GM20000 (cell line): ENCODE results near the gene KCND1.

Experiments used
- DNase-seq: peaks from one replicate; pipeline ENCODE4 v3.0.0; 2012; ENCODE audit warnings: low spot score
- TF ChIP-seq, protein P1 (sequence below): IDR thresholded peaks from 2 replicates; pipeline ENCODE4 v1.5.1; 2012; ENCODE audit warnings: mild to moderate bottlenecking, control low read depth; ENCODE audit errors: extremely low read depth, missing control alignments

KCND1 gene

DNA sequence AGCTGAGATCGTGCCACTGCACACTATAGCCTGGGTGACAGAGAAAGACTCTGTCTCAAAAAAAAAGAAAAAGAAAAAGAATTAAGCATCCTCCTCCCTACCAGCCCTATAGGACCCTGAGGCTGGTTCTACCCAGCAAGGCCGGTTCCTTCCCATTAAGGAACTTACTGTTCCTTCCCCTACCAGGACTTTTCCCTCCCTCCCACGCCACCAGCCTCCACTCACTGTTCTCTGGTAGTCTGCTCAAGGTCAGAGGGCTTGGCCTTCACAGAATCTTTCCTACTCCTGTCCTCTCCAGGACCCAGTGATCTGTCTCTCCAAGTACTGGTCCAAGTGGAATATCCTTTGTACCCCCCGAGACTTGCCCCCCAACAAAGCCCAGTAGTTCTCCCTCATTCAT lies 29.0 kb upstream of the KCND1 start:
- TF ChIP-seq, protein P1, sequence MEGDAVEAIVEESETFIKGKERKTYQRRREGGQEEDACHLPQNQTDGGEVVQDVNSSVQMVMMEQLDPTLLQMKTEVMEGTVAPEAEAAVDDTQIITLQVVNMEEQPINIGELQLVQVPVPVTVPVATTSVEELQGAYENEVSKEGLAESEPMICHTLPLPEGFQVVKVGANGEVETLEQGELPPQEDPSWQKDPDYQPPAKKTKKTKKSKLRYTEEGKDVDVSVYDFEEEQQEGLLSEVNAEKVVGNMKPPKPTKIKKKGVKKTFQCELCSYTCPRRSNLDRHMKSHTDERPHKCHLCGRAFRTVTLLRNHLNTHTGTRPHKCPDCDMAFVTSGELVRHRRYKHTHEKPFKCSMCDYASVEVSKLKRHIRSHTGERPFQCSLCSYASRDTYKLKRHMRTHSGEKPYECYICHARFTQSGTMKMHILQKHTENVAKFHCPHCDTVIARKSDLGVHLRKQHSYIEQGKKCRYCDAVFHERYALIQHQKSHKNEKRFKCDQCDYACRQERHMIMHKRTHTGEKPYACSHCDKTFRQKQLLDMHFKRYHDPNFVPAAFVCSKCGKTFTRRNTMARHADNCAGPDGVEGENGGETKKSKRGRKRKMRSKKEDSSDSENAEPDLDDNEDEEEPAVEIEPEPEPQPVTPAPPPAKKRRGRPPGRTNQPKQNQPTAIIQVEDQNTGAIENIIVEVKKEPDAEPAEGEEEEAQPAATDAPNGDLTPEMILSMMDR: no peak
- no peak for DNase-seq

DNA sequence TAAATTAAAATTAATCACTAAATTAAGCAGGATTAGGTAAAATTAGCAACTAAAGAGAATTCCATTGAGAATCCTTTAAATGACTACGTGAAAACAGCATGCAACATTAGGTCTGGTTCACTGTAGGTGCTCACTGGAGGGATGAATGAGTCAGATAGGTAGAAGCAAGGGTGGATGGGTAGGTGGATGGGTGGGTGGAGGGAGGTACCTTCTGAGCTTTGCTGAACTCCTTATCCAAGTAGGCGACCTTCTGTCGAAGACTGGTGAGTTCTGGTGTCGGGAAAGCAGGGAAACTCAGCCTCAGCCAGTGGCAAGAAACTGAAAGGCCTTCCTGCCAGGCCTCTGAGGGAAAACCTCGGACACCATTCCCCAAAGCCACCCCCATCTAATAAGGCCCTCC lies 27.4 kb upstream of the KCND1 start:
- no peak for DNase-seq
- TF ChIP-seq, protein P1: no peak

DNA sequence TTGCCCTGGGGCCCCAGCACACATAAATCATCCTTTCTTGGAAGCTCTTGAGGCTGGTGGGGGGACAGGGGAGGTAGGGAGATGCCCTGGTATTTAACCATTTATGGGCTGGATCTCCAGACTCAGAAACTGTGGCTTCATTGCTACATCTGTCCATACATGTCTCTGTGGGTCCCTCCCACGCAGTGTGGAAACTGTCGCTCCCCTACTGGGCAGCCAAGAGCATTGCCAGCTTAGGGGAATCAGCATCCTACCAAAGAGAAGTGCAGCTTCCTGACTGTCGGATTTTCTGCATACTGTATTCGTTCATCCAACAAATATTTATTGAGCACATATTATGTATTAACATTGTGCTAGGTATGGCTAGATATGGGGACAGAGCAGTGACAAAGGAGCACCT lies 26.7 kb upstream of the KCND1 start:
- TF ChIP-seq, protein P1: no peak
- no peak for DNase-seq

DNA sequence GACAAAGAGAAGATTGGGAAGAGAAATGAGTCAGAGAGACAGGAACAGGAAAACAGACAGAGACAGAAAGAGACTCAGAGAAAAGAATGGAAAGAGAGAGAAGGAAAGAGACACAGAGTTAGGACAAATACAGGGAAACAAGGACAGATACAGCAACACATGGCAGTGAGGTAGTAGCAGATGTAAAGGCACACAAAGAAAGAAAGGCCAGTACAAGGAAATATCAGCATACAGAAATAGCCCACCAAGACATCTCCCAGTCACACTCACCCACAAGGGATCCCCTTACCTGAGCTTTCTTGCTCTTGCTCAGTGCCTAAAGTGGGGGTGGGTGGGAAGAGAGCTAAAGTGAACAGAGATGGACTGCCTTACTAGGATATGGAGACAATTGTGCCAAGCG lies 26.2 kb upstream of the KCND1 start:
- DNase-seq: no peak
- TF ChIP-seq, protein P1: no peak

DNA sequence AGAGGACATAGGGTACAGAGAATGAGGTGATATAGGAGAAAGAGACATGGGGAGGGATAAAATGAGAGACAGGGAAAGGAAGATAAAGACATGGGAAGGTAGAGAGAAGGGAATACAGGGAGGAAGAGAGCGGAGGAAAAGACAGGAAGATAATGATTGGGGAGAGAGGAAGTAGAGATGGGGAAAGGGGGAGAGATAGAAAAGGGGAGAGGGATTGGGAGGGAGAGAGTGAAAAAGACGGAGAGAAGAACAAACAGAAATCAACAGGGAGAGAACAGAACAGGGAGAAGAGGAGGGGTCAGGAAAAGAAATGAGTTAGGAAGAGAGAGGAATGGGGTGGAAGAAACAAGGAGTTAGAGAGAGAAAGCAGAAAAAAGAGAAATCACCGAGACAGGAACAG lies 25.8 kb upstream of the KCND1 start:
- TF ChIP-seq, protein P1: no peak
- DNase-seq: no peak

DNA sequence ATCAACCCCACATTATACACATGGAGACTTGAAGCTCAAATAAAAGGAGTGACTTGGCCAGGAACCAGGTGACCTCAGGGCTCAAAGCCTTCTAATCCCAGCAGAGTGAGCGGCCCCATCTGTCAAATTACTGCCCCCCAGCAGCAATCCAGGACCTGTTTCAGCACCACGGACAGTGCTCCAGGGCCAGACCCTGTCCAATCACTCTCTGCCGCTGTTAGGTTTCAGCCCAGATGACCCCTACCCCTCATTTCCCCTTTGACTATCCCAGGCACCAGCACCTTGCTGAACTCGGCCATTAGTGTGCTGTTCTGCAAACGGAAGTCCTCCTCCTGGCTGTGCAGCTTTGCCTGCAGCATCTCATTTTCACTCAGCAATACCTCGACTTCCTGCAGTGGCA lies 25.3 kb upstream of the KCND1 start:
- TF ChIP-seq, protein P1: no peak
- no peak for DNase-seq

DNA sequence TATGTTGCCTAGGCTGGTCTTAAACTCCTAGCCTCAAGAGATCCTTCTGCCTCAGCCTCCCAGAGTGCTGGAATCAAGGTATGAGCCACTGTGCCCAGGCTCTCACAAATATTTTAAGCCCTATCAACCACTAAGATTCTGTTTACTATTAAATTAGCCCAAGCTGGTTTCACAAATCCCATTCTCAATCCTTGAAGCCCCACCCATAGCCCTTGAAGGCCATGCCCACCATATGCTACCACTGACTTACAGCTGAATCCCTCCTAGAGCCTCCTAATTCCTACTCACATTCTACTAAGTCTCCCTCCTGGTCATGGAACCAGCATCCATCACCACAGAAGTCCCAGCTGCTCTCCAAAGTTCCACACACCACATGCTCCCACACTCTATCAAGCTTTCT lies 20.7 kb upstream of the KCND1 start:
- no peak for DNase-seq
- TF ChIP-seq, protein P1: no peak
